ENCODE results near the gene OGFOD1.

OGFOD1 gene

DNA sequence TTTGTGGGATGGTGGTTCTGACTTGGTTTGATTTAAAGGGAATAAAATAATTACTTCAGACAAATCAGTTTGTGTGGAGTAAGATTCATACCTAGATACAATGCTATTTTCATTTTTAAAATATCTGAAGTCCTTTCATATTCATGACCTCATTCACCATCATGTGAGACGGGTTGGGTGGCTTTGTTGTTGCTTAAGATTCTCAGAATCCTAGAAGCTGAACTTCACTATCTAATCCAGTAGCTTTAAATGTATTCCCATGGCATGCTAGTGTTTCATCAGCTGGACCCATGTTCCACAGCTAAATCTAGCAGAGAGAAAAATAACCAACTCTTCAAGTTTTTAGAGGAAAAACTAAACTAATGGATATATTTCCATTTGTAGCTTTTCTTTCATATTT lies 23.3 kb upstream of the OGFOD1 start:
- ATAC-seq: no peak

DNA sequence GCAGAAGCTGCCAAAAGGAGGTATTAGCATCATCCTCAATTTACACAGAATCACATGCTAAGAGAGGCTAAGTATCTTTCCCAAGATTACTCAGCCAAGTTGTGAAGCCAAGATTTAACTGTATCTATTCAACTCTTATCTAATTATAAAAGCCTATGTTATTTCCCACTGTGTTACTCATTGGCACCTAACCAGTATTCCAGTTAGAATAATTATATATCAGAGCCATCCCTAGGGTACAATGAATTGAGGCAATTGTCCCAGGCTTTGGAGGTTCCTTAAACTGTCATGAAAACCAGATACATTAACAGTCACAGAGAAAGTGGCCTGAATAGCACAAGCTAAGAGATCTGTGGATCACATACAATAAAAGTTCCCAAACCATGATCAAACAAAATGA lies 15.1 kb upstream of the OGFOD1 start:
- ATAC-seq: no peak

DNA sequence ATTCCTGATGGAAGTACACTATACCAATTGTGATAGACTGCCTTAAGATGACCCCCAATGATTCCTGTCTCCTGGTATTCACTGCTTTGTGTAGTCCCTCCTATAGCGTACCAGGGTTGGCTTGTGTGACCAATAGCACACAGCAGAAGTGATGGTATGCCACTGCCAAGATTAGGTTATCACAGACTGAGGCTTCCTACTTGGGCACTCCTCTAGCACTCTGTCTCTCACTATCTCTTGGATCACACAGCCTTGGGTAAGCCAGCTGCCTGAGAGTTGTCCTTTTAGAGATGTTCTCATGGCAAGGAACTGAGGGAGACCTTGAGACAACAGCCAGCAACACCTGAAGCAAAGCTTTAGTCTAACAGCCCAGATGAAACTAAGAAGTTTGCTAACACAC lies 13.3 kb upstream of the OGFOD1 start:
- no peak for ATAC-seq

DNA sequence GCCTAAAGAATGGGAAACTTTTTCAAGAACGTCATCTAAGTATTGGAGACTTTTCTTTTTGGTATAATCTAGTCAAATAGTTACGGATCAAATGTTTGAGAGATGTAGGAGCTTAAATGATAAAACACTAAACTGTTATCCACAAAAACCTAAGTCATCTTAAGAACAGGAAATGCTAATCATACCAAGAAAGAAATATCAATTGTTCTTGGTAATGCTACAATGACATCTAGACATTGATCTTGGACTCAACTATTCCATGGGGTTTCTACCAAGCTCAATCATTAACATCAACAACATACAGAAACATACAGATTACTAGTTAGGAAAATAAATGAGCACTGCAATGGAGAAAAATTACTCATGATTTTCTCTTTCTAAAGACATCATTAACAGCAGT lies 4.1 kb upstream of the OGFOD1 start:
- no peak for ATAC-seq

DNA sequence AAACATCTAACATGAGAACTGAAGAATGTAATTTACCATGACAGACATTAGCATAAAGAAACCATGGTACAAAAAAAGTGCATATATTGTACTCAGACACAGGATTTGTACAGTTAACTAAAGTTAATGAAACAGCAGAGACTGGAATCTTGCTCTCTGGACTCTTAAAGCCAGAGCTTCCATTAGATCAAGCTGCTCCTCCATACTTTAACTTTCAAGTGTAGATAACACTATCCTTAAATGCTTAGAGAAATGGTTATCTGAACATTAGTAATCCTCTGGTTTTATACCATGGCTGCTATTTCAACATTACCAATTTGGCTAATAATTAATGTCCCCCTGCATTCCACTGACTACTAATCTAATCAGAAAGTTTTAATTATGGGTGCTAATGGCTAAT lies 3.3 kb upstream of the OGFOD1 start:
- ATAC-seq: no peak

DNA sequence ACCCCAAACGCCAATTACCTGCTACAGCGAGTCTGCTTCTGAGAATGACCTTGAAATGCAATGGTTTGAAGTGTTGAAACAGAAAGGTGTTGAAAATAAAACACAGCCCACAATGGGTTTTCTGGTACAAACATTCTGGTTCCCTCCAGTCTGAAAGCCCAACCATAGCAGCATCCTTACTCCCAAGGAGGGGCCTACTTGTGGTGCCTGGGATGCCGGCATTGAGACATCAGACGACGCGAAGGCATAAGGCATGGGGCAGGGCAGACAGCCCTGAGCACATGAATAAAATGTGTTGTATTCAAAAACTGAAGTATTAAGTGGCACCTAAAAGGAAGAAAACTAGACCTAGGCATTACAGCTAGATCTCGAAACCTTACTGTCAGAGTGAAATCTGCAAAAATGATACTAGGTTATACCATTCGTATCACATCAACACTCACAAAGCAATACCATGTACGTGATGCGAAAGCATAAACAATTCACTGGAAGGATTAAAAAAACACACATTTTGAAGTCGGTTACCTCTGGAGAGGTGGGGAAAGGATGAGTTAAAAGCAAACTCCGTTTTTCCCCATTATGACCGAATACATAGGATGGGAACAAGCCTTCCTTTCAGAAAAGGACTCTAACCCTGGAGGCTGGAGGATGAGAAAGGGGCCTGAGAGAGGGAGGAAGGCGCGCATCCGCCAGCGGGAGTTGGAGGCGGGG lies 924 bp upstream of the OGFOD1 start:
- peak in 1 of 2 donors; percentile 7 for ATAC-seq

DNA sequence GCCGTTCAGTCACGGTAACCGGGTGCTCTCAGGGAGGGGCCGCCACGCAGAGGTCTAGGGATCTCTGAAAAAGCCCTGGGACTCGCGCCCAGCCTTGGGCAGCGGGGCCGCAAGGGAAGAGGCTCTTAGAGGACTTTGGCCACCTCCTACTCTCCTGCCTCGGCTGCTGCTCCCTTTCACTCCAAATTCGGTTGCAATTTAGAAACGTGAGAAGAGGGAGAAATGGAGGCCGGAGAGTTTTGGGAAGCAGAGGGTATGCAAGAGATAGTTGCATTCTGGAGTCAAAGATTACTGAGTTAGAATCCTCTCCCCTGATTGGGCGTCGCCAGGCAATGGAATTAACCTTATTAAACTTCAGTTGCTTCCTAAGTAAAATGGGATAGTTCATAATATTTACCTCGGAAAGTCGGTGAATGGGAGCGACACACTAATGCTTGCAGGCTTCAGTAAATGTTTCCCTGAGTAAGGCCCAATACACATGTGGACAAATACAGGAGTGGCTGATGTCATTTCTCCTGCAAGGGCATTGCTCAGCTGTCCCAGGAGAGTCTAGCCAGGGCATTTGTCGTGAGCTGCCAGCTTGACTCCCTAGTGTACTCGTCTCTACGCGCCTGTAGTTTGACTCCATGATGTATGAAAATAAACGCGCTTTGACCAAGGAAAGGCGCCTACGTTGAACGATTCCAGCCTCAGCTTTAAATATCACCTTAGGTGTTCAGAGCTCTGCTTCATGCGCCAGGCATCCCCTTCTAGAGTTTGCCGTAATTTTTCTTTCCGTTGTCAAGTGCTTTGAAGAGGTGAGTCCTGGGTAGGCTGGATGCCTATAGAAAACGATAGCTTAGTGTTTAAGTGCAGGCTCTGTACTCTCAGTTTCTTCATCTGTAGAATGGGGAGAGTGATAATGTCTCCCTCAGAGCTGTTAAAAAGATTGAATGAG lies 667 bp downstream of the OGFOD1 start:
- peak; percentile 24 to 32 for ATAC-seq

DNA sequence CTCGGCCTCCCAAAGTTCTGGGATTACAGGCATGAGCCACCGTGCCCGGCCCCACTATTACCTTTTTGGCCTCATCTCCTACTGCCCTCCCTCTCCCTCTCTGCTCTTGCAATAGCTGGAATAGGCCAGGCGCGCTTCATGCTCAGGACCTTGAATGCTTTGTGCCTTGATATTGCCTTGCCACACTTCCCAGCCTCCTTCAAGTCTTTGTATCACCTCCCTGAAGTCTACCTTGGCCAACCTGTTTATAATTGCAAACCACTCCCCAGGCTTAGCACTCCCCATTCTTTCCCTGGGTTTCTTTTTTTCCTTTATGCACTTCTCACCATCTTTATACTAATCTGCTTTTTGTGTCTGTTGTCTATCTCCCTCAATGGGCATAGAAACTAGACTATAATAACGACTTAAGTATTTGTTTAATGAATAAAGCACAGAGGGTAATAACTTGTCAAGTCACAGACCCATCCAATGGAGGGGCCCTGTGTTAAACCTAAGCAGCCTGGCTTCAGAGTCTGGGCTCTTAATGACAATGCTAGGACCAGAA lies 6.6 kb downstream of the OGFOD1 start:
- no peak for ATAC-seq

DNA sequence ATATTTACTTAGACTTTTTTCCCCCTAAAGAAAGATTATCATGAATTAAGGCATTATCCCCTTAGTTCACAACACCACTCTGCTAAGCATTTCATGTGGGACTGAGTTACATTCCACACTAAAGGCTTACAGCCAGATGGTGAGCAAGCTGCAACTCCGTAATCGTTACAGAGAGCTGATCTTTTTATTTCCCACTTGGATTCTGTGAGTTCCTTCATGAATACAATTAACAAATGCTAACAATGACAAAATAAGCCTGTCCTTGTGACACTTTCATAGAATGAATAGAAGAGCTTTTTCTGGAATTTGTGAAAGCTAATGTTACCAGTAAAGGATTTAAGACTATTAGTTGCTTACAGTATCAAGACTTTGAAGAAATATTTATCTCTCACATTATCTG lies 8.7 kb downstream of the OGFOD1 start:
- ATAC-seq: no peak

DNA sequence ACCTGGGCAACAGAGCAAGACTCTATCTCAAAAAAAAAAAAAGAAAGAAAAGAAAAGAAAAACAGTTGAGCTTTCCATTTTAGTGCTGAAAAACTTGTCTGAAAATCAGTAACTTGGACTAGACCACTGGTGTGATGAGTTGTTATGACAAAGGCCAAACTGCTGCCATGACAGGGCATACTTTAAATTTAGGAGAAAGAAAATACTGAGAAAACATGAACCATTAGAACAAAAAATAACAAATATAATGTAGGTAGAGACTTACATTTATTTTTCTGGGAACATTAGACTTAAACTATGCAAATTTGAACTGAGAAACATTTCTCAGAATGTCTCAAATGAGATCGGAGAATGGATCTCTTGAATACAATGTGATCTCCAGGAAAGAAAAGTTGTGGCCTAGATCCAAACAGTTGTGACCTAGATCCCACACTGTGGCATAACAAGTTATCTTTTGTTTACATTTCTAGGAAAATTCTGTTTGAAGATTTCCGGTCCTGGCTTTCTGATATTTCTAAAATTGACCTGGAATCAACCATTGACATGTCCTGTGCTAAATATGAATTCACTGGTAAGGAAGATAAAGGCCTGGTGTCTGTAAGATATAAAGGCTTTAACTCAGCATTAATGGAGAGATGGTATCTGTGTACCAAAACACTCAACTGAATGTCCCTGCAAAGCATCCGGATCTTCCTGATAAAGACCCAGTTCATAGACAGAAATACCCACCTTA lies 10.9 kb downstream of the OGFOD1 start:
- ATAC-seq: no peak

DNA sequence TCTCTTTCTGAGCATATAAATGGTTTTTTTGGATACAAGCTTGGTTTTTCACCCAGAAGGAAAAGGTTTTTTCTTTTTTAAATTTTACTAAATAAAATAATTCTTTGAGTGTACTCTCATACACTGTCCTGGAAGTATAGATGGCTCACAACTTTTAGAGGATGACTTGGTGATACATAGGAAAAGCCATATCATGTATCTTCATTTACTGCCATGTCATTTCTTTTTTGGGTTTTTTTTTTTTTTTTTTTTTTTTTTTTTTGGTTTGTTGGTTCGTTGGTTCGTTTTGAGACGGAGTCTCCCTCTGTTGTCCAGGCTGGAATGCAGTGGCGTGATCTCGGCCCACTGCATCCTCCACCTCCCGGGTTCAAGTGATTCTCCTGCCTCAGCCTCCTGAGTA lies 11.8 kb downstream of the OGFOD1 start:
- no peak for ATAC-seq

DNA sequence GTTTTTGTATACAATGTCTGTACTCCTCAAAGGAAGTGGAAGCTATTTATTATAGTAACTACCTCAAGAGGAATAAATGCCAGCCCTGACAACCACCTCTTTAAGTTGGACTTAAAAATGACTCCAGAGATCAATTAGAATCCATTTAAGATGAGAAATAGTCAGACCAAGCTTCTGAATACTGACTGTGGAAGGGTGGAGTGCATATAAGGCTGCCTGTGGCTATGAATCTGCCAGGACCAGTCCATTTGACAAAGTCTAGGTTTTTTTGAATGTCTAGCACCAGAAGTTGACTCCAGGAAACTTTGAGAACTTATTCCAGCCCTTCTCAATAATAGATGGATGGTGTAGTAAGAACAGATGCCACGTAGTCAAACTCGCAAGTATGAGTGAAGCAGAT lies 15.0 kb downstream of the OGFOD1 start:
- no peak for ATAC-seq

DNA sequence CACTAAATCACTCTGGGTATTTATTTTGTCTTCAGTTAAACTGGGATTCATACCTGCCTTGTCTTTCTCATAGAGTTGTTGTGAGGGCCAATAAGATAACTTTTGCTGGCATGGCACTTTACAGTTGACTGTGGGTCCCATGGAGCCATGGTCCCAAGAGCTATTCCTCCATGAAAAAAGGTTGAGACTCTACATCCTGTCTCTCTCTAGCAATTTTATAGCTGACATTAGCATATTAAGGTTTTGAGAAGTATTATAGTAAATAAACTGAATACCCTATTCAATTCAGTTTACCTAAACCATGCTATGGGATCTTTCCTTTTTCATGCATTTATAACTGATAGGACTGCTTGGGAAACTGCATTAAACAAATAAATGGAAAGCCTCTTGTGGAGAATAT lies 17.4 kb downstream of the OGFOD1 start:
- no peak for ATAC-seq

DNA sequence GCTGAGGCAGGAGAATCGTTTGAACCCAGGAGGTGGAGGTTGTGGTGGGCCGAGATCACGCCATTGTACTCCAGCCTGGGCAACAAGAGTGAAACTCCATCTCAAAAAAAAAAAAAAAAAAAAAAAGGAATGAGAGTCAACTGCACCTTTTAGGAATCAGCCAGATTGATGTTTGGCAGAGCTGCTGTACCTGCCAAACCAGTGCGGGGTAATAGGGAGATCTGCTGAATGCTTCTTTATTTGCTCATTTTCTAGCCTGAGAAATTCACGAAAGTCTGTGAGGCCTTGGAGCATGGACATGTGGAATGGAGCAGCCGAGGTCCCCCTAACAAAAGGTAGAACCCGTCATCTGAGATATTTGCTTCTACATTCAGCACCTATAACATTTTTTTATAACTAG lies 18.4 kb downstream of the OGFOD1 start:
- no peak for ATAC-seq

DNA sequence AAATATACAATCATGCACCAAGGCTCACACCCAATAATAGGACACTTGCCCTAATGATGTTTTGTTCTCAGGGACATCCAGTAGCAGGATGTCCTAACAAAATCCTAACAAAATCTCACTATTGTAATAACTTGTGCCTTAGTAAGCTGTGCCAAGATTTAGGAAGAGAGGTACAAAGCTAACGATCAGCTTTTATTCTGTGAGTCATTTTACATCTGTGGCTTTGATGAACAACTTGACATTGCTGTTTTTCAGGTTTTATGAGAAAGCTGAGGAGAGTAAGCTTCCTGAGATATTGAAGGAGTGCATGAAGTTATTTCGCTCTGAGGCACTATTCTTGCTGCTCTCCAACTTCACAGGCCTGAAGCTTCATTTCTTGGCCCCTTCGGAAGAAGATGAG lies 18.9 kb downstream of the OGFOD1 start:
- no peak for ATAC-seq

DNA sequence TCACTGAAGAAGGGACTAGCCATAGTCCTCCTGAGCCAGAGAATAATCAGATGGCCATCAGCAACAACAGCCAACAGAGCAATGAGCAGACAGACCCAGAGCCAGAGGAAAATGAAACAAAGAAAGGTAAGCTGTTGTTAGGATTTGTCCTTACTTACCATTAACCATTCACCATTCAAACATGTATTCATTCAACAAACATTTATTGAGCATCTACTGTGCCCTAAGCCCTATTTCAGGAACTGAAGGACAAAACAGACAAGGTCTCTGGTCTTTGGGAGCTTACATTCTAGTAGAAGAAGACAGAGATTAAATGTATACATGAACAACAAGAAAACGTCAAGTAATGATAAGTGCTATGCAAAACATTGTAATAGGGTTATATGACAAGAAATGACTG lies 19.3 kb downstream of the OGFOD1 start:
- ATAC-seq: no peak

DNA sequence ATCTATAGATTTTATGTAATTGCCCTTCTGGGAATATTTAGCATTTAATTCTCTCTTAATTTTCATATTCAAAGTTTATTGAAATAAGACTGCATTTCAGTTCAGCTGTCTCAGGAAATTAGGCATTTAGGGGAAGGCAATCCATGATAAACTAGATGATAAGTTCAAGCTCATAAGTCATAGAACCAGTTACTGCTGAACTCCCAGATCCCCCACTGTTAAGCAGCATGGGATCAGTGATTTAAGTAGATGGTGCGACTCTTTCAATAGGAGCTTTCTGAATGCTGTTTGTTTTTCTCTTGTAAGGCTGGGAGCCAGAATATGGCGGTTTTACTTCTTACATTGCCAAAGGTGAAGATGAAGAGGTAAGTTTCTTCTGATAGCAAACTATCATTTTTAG lies 23.8 kb downstream of the OGFOD1 start:
- ATAC-seq: no peak

DNA sequence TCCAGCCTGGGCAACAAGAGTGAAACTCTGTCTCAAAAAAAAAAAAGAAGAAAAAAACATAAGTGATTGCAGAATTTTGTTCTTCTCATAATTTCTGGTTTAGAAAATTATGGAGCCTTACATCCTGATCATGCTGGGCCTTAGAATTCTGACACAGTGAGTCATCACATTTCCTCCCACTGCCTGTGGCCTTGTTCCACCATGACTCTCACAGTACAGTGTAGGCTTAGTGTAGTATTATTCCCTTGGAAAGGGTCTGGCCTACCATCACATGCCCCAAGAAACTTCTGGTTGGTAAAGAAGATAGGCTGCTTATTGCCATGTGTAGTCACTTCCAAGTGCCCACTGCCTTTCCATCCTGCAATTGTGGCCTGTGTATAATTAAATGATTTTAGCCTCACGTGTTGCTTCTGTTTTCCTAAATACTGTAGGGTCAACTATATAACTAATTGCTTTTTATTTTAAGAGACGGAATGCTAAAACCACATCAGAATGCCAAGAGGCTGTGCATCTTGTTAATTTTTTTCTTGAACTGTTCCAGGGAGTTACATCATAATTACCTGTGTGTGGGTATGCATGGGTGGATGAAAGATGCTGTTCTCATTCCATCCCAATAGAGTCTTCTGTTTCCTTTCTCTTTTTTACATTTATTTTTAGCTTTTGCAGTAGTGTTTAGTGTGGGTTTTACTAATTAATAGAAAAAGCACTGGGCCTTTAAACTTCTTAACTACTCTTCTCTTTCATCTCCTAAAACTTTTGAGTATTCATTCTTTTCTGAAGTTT lies 25.9 kb downstream of the OGFOD1 start:
- ATAC-seq: peak in 1 of 2 donors; percentile 64

DNA sequence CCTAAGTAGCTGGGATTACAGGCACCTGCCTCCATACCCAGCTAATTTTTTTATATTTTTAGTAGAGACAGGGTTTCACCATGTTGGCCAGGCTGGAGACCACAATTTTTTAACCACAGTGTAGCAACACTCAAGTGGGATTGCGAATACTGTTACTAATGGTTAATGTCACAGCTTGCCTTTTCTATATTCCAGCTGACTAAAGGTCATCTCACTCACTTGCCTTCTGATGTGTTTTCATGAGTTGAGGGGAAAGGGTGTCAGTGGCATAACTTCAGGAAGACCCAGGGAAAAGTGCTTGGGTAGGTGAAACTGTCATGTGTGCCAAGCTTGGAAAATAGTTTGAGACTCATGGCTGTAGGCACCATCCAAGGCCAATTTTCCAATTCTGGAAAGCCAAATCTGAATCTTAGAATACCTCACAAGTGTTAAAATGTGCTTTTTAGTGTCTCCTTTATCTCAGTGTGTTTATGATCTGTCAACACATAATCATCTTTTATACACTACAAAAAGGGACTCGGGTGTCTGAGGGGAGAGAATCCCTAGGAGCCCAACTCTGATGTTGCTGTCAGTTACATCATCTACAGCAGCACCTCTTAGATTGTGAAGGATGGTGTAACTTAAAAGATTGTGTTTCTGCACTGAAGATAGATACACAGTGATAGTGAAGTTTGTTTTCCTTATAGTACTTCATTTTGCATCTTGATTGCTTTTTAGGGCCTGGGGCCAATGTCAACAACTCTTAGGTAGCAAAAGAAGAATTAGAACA lies 27.1 kb downstream of the OGFOD1 start:
- no peak for ATAC-seq

DNA sequence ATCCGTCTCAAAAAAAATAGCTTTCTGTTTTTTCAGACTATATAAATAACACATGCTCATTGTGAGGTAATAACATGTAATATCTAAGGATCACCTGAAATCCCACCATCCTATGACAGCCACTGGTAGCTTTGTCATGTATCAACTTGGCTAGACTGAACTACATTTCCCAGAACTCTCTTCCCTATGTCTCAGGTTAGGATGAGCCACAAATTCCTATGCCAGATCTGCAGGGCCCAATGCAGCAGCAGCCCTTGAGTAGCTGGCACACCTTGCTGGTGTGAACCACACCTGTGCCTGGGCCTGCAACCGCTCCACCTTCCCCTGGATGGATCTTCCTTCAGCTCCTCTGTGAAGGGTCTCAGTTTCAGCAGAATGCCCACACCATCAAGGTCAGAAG lies 28.1 kb downstream of the OGFOD1 start:
- no peak for ATAC-seq

DNA sequence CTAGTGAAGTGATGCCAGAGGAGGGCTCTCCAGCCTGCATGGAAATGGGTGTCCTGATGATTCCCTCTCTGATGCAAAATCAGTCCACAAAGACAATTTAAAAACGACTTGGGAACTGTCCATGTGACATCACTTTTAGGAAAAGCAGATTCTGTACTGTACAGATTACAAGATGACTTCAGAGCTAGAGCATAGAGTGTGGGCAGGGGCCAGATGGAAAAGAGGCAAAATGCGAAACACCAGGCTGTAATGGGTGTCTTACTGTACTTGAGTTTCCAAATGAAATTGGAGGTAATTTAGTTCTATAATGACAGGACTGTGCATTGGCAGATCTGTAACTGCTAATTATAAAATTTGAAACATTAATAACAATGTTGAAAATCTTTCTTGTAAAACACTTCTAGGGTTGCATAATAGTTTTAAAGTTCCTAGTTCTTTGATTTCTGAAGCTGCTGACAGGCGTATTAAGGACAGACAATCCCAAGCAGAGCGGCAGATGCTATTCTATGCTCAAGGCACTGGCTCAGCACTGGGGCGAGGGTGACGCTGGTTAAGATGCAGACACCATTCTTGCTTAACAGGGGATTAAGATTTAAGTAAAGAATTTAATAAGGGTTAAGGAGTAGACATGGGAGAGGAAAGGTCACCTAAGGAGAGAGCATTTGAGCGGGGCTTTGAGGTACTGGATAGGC lies 29.6 kb downstream of the OGFOD1 start:
- ATAC-seq: no peak
